Stimulated activated CD8-positive, alpha-beta memory T cell treated with anti-CD3 and anti-CD28 coated beads, Interleukin-2, amount 100 ng/mL, for 1 hour (primary cell): ENCODE measurements around the gene SPA17.

Experiments used
- DNase-seq, 2 donors: peaks; one replicate each; pipeline ENCODE4 v3.0.0-alpha.2; 2020; ENCODE audit warnings: low read depth in 2 of 2

SPA17 gene

DNA sequence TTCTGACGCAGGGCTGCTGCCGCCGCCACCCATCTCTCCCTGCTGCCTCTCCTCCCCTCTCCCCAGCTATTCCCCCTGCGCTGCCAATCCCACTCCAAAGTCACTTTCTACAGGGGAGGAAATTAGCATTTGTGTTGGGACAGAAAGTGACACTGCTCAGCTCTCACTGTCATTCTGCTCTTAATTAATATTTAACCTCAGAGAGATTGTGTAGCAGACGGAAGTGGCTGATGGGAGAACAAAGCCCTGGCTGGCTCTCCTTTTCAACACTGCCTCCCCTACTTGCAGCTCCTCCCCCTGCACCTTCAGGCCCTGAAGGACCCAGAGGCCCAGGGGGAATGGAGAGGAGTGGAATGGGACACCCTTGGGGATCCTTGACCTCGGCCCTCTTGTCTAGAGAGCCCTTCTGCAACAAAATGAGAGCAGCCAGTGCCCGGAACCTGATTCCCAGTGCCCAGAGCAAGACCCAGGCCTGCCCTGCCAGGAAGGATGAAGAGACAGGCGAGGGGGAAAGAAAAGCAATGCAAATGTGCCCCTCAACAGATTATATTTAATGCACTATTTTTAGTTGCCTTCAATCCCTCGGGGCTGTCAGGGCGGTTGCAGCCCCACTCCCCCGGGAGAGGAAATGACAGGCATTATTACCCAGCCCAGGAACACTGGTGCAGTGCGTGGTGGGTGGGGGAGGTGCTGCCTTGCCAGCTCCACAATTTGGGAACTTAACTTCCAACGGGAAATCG lies 51.4 kb downstream of the SPA17 start:
- DNase-seq: no peak

DNA sequence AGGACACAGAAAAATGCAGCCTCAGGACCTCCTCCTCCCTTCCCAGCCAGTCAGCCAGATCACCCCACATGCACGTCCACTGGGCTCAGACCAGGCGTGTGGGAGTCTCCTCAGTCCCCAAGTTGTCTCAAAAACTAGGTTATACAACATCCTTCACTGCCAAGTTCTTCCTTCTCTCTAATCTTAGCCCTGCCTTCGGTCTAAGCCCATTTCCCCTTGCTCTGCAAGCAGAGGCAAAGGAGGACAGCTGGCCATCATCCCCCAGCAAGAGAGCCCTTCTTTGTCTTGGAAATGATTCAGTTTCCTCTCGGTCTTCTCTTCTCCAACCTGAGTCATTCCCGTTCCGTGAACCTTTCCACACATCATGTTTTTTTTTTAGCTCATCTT lies 52.0 kb downstream of the SPA17 start:
- no peak for DNase-seq

DNA sequence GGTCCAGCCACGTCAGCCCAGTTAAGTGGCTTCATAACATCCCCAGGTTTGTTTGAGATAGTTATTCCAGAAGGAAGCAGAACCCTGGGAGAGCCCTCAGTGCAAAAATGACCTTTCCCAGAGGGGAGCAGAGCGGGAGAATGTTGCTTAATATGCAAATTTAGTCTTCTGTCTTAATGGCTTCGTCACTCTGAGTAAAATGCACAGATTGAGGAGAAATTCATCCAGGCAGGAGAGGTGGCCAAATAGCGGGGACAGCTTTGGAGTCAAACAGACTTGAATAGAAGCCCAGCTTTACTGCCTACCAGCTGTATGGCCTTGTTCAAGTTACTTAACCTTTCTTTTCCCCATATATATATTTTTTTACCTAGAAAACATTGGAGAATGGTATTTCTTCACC lies 53.8 kb downstream of the SPA17 start:
- DNase-seq: no peak

DNA sequence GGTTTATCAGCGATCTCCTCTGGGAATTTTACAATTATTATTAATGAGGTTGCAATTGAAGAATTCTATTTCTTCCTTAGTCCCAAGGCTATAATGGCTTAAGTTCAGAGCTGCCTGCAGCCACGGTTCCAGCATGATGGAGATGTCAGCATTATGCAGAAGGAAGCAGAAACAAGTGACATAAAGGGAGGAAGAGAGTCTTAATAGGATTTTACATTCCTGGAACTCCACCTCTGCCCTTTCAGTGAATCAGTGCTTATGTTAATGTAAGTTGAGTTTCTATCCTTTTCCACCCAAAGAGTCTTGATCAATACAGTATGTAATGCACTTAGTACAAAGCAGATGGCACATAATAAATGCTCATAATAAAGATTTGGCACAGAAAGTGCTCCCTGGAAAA lies 54.4 kb downstream of the SPA17 start:
- DNase-seq: no peak

DNA sequence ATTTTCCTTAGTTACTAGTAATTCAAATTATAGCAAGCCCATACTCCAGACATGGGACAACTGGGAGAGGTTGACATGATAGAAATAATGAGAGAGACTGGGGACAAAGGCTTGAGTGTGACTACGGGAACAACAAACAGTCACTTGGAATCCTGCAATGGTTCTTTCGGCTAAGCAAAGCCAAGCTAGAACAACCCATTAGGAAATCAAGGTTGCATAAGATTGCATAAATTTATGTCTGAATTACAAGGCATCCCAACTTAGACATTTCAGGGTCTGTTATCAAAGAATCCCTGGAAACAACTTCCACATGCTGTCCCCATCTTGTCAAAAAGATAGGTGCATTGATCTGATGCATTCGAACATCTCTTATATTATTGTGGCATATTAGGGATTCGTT lies 55.9 kb downstream of the SPA17 start:
- DNase-seq: no peak

DNA sequence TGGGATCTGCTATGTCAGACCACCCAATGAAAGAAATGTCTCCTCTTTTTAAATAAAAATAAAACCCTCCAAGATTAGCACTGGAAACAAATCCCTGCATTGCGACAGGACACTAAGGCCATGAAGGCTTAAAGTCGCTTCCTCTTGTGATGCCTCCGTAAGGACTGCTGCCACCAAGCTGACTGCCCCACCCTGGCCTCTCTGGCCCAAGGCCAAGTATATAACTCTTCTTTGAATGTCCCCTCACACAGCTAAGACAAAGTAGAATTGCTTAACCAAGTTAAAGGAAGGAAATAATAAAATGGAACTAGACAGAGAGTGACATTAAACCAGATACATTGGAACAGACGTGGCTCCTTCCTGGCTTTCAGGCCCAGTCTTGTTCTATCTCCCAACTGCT lies 58.5 kb downstream of the SPA17 start:
- no peak for DNase-seq

DNA sequence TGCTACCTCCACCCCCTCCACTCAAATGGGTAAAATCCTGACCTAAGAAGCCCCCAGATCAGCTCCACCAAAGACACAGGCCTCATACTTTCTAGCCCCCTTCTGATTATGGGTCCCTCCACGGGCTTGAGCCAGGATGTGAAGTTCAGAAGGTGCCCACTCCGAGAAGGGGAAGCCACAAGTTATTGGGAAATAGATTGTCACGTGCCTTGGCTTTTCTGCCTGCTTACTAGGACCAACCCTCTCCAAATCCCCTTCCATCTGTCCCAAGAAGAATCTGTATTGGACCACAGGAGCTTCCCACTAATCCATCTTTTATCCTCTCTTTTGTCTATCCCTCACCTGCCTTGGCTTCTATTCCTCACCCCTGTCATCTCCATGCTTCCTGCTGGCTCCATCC lies 63.0 kb downstream of the SPA17 start:
- DNase-seq: no peak

DNA sequence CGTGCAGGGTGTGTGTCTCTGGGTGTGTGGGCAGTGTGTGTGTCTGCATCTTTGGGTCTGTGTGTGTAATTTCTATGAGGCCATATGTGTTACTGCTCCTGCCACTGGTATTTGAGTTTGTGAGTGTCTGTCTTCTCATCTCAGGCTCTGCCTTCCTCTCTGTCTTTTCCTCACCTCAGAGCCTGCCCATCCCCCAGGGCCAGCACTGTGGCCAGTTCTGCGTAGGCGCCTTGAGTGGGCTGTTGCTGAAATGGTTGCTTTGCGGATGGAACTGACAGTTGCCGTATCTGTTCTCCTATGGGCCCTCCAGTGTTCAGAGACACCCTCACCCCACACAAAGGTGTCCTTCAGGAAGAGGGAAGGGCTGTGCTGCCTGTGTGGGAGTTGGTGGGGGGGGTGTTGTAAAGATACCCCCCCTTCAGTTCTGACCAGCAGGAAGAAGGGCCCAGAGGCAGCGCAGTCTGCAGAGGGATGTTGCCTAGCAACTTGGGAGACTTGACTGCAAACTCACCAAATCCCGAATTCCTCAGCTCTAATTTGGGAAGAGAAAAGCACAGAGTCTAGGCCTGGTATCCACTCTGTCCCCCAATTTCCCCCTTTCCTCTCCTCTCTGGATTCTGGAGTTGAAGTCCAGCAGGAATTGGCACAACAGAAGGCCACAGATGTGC lies 64.1 kb downstream of the SPA17 start:
- no peak for DNase-seq

DNA sequence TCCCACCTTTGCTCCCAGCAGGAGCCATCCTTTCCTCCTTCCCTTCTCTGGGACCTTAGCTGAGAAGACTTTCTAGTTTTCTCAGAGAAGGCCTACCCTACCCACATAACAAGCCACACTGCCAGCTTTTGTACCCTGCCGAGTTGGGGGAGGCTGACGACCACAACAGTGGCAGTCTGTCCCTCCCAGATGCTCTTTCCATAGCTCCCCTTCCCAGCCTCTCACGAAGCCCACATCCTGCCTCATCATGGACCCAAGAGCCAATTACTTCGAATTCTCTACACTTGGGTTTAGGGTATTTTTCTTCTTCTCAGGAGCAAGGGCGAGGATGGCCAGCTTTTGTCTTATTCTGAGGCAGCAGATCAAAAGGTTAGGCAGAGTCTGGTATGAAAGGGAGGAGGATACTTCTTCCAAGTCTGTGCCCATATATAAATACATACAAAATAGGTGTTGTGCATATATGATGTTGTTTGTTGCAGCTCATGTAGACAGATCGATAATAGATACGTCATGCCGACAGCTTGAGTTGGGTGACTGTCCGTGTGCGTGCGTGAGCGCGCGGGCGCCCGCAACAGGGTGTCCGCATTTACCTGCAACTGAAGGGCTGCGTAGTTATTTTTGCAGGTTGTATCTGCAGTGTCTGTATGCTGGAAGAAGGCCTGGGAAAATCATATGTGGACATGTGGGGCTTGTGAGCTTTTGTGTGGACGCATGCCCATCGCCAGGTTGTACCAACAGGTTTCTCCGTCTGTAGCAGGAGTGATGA lies 65.2 kb downstream of the SPA17 start:
- no peak for DNase-seq

DNA sequence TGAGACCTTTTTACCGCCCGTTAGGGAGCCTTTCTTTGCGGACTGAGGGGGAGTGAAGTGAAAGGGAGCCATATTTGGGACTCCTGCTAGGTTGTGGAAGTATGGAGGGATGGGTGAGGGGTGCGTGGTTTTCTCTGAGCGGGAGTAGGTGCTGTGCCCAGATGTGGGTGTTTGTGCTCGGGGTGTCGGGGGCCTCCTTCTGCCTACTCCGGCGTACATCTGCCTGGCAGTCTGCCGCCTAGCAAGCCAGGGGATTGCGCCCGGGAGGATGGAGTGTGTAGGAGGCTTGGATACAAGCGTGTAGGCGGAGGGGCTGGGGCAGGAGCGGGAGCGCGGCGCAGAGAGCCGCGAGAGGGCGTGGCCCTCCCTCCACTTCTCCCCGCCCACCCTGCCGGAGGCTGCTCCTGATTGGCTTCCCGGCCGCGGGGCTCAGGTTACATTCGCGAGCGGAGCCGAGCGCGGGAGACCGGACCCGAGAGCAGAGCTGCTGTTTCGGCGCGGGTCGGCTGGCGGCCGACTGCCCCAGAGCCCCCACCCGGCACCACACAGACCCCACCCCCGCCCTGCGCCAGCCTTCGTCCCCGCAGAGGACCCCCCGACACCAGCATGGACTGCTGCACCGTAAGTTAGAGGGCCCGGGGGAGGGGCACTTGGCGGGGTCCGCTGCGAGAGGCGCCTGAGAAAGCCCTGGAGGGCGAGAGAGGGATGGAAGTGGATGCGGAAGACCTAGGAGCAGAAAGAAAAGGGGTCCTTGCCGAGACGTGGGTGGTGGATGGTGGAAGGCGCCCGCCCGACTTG lies 66.0 kb downstream of the SPA17 start, which contains the start of gene NRGN:
TSS of gene NRGN (plus strand) at position 464 of the 798 bp plus-strand sequence. CDS start at position 607, 143 bp downstream.
- peak; percentile 64 to 75 for DNase-seq

DNA sequence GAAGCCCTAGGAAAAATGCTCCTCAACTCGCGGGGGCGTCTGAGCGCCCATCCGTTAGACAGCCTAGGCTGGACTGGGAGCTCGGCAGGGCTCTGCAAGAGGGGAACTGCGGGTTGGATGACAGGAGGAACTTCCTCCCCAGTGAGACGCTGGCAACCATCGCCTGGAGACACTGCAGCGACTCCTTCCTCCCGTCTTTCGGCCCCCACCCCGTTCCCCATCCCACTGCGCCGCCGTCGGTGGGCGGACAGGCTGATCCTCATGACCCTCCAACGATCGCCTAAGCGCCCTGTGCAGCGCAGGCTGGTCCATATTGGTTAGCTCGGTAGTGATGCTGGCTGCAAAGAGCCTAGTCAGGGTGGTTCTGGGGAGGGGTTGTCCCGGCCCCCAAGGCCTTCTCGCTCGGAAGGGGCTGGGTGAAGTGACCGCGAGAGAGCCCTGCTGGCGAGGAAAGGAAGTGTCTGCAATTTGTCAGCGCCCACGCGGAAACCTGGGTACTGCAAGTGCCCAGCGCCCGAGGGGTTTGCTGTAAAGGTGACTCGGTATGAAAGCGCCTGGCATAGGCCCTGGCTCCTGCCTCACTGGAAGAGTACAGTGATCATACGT lies 66.7 kb downstream of the SPA17 start:
- peak in 1 of 2 donors; percentile 18 for DNase-seq

DNA sequence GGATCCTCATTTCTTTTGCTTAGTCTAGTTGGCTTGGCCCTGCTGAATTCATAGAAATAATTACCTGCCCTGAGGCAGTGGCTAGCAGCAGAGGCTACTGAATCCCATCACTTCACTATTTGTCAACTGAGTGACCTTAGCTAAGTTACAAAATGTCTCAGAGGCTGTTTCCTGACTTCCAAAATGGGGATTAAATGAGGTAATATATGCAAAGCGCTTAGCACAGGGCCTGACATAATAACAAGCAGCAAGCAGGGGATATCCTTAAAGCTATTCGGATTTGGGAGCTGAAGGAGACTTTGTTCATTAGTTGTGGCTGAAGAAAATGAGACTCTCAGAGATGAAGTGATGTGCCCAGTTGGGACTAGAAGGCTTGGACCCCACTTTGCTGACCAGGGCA lies 68.9 kb downstream of the SPA17 start:
- DNase-seq: no peak

DNA sequence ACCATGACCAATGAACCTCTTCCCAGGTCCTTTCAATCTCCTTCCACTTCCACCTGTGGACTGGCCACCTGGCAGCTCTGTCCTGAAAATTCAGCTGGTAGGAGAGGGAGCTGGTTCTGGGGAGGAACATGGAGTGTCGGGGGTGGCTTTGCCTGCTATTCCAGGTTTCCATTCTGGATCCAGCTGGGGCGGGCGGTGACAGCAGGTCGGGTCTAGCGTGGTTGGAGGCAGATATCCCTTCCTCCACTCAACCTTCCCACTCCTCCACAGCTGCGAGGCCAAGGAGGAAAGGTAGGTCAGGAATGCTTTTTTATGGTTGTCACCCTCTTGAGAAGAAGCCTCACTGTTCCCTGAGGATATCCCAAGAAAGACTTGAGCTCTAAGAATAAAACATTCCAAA lies 69.3 kb downstream of the SPA17 start:
- DNase-seq: no peak

DNA sequence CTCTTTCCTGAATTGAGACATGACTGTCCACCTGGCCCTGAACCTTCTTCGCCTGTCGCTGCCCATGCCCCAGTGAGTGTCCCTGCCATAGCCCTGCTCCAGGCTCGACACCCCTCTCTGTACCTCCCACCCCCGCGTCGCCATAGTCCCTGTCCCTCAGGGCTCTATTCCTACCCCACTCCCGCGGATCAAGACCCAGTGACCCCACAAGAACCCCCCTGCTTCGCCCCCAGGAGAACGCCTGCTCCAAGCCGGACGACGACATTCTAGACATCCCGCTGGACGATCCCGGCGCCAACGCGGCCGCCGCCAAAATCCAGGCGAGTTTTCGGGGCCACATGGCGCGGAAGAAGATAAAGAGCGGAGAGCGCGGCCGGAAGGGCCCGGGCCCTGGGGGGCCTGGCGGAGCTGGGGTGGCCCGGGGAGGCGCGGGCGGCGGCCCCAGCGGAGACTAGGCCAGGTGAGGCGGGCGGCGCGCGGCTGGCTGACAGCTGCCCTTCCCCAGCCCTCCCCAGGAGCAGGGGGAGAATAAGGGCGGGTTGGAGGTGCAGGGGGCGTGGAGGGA lies 71.6 kb downstream of the SPA17 start:
- DNase-seq: no peak

DNA sequence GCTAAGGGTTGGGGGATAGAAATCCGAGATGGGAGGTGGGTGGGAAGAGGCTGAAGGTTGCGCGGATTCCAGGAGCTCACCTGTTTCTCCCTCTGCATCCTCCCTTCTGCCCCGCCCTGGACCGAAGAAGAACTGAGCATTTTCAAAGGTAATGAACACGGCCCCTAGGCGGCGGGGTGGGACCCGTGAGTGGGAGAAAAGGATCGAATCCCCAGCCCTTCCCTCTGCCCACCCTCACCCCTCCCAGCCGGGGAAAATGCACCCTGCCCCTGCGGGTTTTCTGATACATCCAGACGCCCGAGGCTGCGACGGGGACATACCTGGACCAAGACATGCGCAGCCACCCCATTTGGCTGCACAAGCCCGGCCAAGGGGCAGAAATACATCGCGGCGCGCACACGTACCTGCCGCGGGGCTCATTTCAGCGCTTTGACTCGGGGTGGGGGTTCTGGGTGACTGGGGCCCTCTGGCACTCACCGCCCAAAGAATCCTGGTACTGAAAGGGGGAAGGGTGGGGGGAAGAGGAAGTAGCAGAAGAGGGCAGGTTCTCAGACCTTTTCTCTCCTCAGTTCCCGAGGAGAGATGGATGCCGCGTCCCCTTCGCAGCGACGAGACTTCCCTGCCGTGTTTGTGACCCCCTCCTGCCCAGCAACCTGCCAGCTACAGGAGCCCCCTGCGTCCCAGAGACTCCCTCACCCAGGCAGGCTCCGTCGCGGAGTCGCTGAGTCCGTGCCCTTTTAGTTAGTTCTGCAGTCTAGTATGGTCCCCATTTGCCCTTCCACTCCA lies 72.3 kb downstream of the SPA17 start:
- DNase-seq: no peak

DNA sequence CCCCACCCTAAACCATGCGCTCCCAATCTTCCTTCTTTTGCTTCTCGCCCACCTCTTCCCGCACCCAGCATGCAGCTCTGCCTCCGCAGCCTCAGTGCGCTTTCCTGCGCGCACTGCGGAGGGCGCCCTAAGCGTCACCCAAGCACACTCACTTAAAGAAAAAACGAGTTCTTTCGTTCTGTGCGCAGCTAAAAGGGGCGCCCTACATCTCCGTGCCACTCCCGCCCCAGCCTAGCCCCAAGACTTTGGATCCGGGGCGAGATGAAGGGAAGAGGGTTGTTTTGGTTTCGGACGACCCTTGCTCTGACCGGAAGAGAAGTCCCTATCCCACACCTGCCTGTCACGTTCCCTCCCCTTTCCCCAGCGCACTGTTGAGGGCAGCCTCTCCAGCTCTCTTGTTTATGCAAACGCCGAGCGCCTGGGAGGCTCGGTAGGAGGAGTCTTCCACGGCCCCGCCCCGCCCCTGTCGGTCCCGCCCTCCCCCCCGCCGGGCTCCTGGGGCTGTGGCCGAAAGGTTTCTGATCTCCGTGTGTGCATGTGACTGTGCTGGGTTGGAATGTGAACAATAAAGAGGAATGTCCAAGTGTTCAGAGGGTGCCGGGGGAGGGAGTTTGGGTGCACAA lies 73.0 kb downstream of the SPA17 start:
- DNase-seq: peak; percentile 57 to 66
